Heart left ventricle (tissue), 16 donors: ENCODE data around the gene ARVCF. TPM values are rescaled to one million over a fixed set of nuclear protein-coding genes. Genes with fewer than 3 reads are reported as not detected.

Source experiments
- ATAC-seq, 4 donors: fragments of 200-7000 bp; cut with Tn5 transposase; one replicate each; pipeline ENCODE4 v1.9.1; 2020 to 2022; ENCODE audit warnings: moderate library complexity in 4 of 4, mild to moderate bottlenecking in 3 of 4, moderate number of reproducible peaks in 1 of 4
- DNase-seq, 5 donors: peaks; one replicate each; pipeline ENCODE4 v3.0.0-alpha.2; 2020
- H3K27ac ChIP-seq, 12 donors: fragments of 200-600 bp; sonication (generic) in 4 of 12; one replicate each; pipeline versions ENCODE4 v1.5.0 to v1.8.0; 2016 to 2022; ENCODE audit warnings: mild to moderate bottlenecking in 2 of 12
- H3K27me3 ChIP-seq, 9 donors: fragments of 200-600 bp; sonication (generic) in 2 of 9; one replicate each; pipeline versions ENCODE4 v1.5.1 to v1.8.0; 2016 to 2022; ENCODE audit warnings: mild to moderate bottlenecking in 3 of 9
- H3K36me3 ChIP-seq, 9 donors: fragments of 200-600 bp; sonication (generic) in 2 of 9; one replicate each; pipeline versions ENCODE4 v1.5.0 to v1.8.0; 2018 to 2022; ENCODE audit warnings: mild to moderate bottlenecking in 2 of 9
- H3K4me1 ChIP-seq, 12 donors: fragments of 200-600 bp; sonication (generic) in 4 of 12; one replicate each; pipeline versions ENCODE4 v1.5.0 to v1.8.0; 2016 to 2022; ENCODE audit warnings: mild to moderate bottlenecking in 3 of 12
- H3K4me3 ChIP-seq, 12 donors: fragments of 200-600 bp; sonication (generic) in 4 of 12; one replicate each; pipeline versions ENCODE4 v1.5.0 to v1.8.0; 2017 to 2022; ENCODE audit warnings: mild to moderate bottlenecking in 9 of 12, moderate library complexity in 4 of 12
- H3K9me3 ChIP-seq, 12 donors: fragments of 200-600 bp; sonication (generic) in 4 of 12; one replicate each; pipeline versions ENCODE4 v1.5.0 to v1.8.0; 2016 to 2022; ENCODE audit warnings: mild to moderate bottlenecking in 1 of 12
- POLR2A ChIP-seq, 2 donors: fragments of 450-650 bp; IDR thresholded peaks; one replicate each; pipeline ENCODE4 v1.6.1; 2017; ENCODE audit warnings: antibody characterized with exemption in 2 of 2, mild to moderate bottlenecking in 2 of 2, moderate library complexity in 2 of 2
- WGBS, 4 donors: extraction: QIAGEN DNeasy Blood & Tissue Kit in 2 of 4; methylation state at CpG; one replicate each; pipeline versions ENCODE4 v1.1.5 to v1.1.7; 2013 to 2018; 5-methylcytosine and 5-hydroxymethylcytosine counted together
- intact Hi-C, 10 donors: fragments of 100-400 bp; cut with DNase I; formaldehyde crosslinking; loops; one replicate each; pipeline versions ENCODE4 v1.11.1 to v1.14.2; 2022
- polyA plus RNA-seq, 2 donors: library from polyadenylated mRNA; stranded (reverse); fragments of 200-250 nt; gene quantifications; one replicate each; pipeline ENCODE4 v1.2.3, GENCODE V29; 2013
- total RNA-seq, 9 donors: library from RNA; depleted of rRNA in 2 of 9; stranded (reverse); fragments of >200 nt in 2 of 9; fragmentation: NEBNext Ultra II Directional in 3 of 9; extraction: Animal tissue kit (Norgen Biotek cat#: 25700) in 3 of 9; gene quantifications; one replicate each; pipeline versions ENCODE4 v1.1.0 to v1.2.4, GENCODE V29; 2016 to 2023
- TF ChIP-seq, protein P1 (sequence below), 12 donors: fragments of 200-600 bp; sonication (generic) in 4 of 12; IDR thresholded peaks; one replicate each; pipeline versions ENCODE4 v1.5.0 to v1.8.0; 2018 to 2022; ENCODE audit warnings: antibody characterized with exemption in 12 of 12, mild to moderate bottlenecking in 5 of 12
- donor health status: ischemic (EF 13 %, LVEDD 7.1; RV severe dilation, severe dysfunction).
- donor health status: healthy with polysubstance abuse.
- donor health status: DM: no; HTN: yes; CAD: no.
- donor health status: DM: no; HTN: no; CAD: no.
- donor health status: ischemic (EF 25% LVEDD 6.9; RV normal size, moderate dysfunction).
- donor health status: ischemic (EF 25% LVEDD 5.7; RV mildly dilated, moderate dysfunction).
- donor health status: healthy.
- donor health status: DM: yes; HTN: yes; CAD: no.
- donor health status: ischemic (EF 35%, LVEDD 5.7; RV mildly dilated, moderate dysfunction).
- donor health status: nonischemic (EF 11% LVEDD 7.7; RV severe dilation, severe dysfunction).
- donor health status: DM: yes; HTN: yes; CAD: no.
- donor health status: PGD.
- donor health status: ischemic (EF 29% LVEDD 5.4; RV normal size, mild dysfunction).
- donor health status: nonischemic (EF 23%, LVEDD 6.1; RV moderate dilation, normal function).

The ARVCF gene
- total and polyA plus RNA-seq, 11 donors: 21.2 to 46.6 (median 33.3) TPM

- Histone ChIP-seq H3K27ac (peak overlapping the region in 4 of 12 donors; percentile 8 to 61 (median 37)), H3K36me3 (peaks cover 0 to 5% (median 0%) of the 10 kb centered on the region in 9 donors), H3K27me3 (no peaks in the 10 kb centered on the region), H3K4me1 (peaks cover 0 to 61% (median 29%) of the 10 kb centered on the region in 12 donors), H3K9me3 (no peaks in the 10 kb centered on the region), H3K4me3 (no peak overlapping the region)
- ATAC-seq: peak in 2 of 4 donors; percentile 6 to 19
- 58 to 67% (median 65%) methylated on average over 13 to 19 of the region's 19 CpGs for WGBS, 4 donors
- no peak for TF ChIP-seq POLR2A (IDR thresholded peaks at IDR 0.05)
- TF ChIP-seq, protein P1, sequence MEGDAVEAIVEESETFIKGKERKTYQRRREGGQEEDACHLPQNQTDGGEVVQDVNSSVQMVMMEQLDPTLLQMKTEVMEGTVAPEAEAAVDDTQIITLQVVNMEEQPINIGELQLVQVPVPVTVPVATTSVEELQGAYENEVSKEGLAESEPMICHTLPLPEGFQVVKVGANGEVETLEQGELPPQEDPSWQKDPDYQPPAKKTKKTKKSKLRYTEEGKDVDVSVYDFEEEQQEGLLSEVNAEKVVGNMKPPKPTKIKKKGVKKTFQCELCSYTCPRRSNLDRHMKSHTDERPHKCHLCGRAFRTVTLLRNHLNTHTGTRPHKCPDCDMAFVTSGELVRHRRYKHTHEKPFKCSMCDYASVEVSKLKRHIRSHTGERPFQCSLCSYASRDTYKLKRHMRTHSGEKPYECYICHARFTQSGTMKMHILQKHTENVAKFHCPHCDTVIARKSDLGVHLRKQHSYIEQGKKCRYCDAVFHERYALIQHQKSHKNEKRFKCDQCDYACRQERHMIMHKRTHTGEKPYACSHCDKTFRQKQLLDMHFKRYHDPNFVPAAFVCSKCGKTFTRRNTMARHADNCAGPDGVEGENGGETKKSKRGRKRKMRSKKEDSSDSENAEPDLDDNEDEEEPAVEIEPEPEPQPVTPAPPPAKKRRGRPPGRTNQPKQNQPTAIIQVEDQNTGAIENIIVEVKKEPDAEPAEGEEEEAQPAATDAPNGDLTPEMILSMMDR (IDR thresholded peaks at IDR 0.05): no peak
- intact Hi-C loops: no loop called here
- DNase-seq: peak in 3 of 5 donors; percentile 21 to 46 (median 27)
These were observed 61.1 kb downstream of the ARVCF start for GRCh38 chr22:19955241-19956128.

DNA sequence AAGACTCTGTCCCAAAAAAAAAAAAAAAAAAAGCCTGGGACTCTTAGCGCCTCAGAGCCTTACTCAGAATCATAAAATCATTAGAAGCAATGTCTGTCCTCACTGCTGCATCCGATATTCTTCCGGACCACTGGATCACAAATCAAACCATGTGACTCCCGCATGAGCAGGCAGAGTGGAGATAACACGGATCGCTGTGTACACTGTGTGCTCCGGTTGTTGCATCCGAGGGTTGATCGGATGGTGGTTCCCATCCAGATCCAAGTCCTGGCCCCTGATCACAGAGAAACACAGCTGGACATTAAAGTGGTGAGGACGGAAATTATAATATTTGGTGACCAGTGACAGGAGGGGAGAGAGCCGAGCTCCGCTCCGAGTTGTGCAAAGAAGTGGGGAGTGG is 65.3 kb downstream of the ARVCF start:
- DNase-seq (peak in 1 of 5 donors; percentile 3), ATAC-seq (peak in 1 of 4 donors; percentile 12)
- H3K27ac ChIP-seq: peak overlapping the region in 10 of 12 donors; percentile 6 to 88 (median 60)
- no peak overlapping the region for H3K4me3 ChIP-seq
- H3K9me3 ChIP-seq: no peaks in the 10 kb centered on the region
- intact Hi-C loops: no loop called here
- H3K27me3 ChIP-seq: no peaks in the 10 kb centered on the region
- WGBS, 4 donors: 55 to 64% (median 59%) methylated on average over 13 of the region's 13 CpGs
- H3K4me1 ChIP-seq: peaks cover 4 to 74% (median 38%) of the 10 kb centered on the region in 12 donors
- TF ChIP-seq, protein P1 (IDR thresholded peaks at IDR 0.05): no peak
- TF ChIP-seq POLR2A (IDR thresholded peaks at IDR 0.05): no peak
- H3K36me3 ChIP-seq: peaks cover 0 to 15% (median 3%) of the 10 kb centered on the region in 9 donors

- no peak for DNase-seq
- Histone ChIP-seq H3K9me3 (no peaks in the 10 kb centered on the region), H3K4me3 (peak overlapping the region in 2 of 12 donors; percentile 33 to 37), H3K27me3 (no peaks in the 10 kb centered on the region), H3K4me1 (peaks cover 4 to 72% (median 48%) of the 10 kb centered on the region in 12 donors), H3K27ac (peak overlapping the region in 10 of 12 donors; percentile 21 to 94 (median 84)), H3K36me3 (peaks cover 0 to 15% (median 3%) of the 10 kb centered on the region in 9 donors)
- ATAC-seq: no peak
- TF ChIP-seq POLR2A (IDR thresholded peaks at IDR 0.05): no peak
- TF ChIP-seq, protein P1 (IDR thresholded peaks at IDR 0.05): peak in 3 of 12 donors; percentile 5 to 27 (median 13)
- intact Hi-C loops: no loop called here
- 76 to 87% (median 83%) methylated on average over 9 of the region's 9 CpGs for WGBS, 4 donors
These were observed 68.4 kb downstream of the ARVCF start for GRCh38 chr22:19948057-19948760.
